ENCODE results near the gene TMEM9B. TPM values are rescaled to one million over a fixed set of nuclear protein-coding genes. Genes with fewer than 3 reads are reported as not detected.

The TMEM9B gene
- total RNA-seq, 1 experiment from 2014 or later = 35.9 TPM

- Histone ChIP-seq H3K4me1 (no peaks in the 10 kb centered on the region), H3K36me3 (no peaks in the 10 kb centered on the region), H3K4me3 (no peak overlapping the region), H3K9me3 (replicated peaks) (peaks cover 10% of the 10 kb centered on the region), H3K27ac (no peak overlapping the region), H3K27me3 (no peaks in the 10 kb centered on the region)
- no peak for DNase-seq
Measured at GRCh38 chr11:8899119-8899753, 65.0 kb downstream of the TMEM9B start.

Other genes starting within 250 kb of the TMEM9B start
- gene AKIP1, start 53.3 kb downstream of the TMEM9B start, total RNA-seq (2014; rRNA removed; shearing (Covaris generic)) = 22.6 and 22.7 TPM in 2 replicates
- not detected in 2 replicates for gene C11orf16, start 31.5 kb downstream of the TMEM9B start, total RNA-seq (2014; rRNA removed; shearing (Covaris generic))
- not detected in 2 replicates for gene ASCL3, start 21.4 kb downstream of the TMEM9B start, total RNA-seq (2014; rRNA removed; shearing (Covaris generic))
- 10.1 and 13.2 TPM in 2 replicates for gene NRIP3, start 39.6 kb upstream of the TMEM9B start, total RNA-seq (2014; rRNA removed; shearing (Covaris generic))
- 0.35 and 0.40 TPM in 2 replicates for gene SCUBE2, start 127.2 kb upstream of the TMEM9B start, total RNA-seq (2014; rRNA removed; shearing (Covaris generic))